Stomach smooth muscle (tissue), 2 donors: ENCODE results near the gene ERGIC3.

Source experiments
- H3K27ac ChIP-seq: one replicate; pipeline ENCODE4 v1.7.0; 2013; ENCODE audit warnings: mild to moderate bottlenecking, low read length, inconsistent platforms
- H3K27me3 ChIP-seq, 2 donors: one replicate each; pipeline ENCODE4 v1.7.0; 2013; ENCODE audit warnings: low read length in 2 of 2; ENCODE audit not compliant: insufficient read depth in 2 of 2, control insufficient read depth in 1 of 2
- H3K36me3 ChIP-seq, 2 donors: one replicate each; pipeline ENCODE4 v1.7.0; 2013; ENCODE audit warnings: low read length in 2 of 2; ENCODE audit not compliant: control insufficient read depth in 2 of 2, insufficient read depth in 2 of 2
- H3K4me1 ChIP-seq: one replicate; pipeline ENCODE4 v1.7.0; 2013; ENCODE audit warnings: low read length; ENCODE audit not compliant: control insufficient read depth, insufficient read depth
- H3K4me3 ChIP-seq, 2 donors: one replicate each; pipeline ENCODE4 v1.7.0; 2013; ENCODE audit warnings: low read length in 2 of 2
- H3K9ac ChIP-seq, 2 donors: one replicate each; pipeline ENCODE4 v1.7.0; 2013; ENCODE audit warnings: low read length in 2 of 2, mild to moderate bottlenecking in 1 of 2
- H3K9me3 ChIP-seq, 2 donors: one replicate each; pipeline ENCODE4 v1.7.0; 2013; ENCODE audit warnings: low read length in 2 of 2; ENCODE audit not compliant: control insufficient read depth in 2 of 2
- donor health status: healthy.
- donor health status: Pancreatic carcinoma.

ERGIC3 gene

GRCh38 chr20:35541783-35542662 is at the start of gene ERGIC3:
Gene ERGIC3, plus strand, starts transcription at chr20:35542078. Its CDS starts 20 bp downstream, at chr20:35542098.
- Histone ChIP-seq H3K9ac (peak within 1 kb of the TSS; percentile 53 to 80), H3K4me1 (peaks cover 14% of the 10 kb centered on the region), H3K4me3 (peak within 1 kb of the TSS; percentile 73 to 89)

GRCh38 chr20:35492352-35492751 is 49.5 kb upstream of the ERGIC3 start:
- peaks cover 6% of the 10 kb centered on the region for H3K4me1 ChIP-seq
- peaks cover 35 to 56% of the 10 kb centered on the region in 2 donors for H3K36me3 ChIP-seq
- H3K27ac ChIP-seq, result no peak overlapping the region
- no peaks in the 10 kb centered on the region for H3K27me3 ChIP-seq
- no peak overlapping the region for H3K4me3 ChIP-seq
- H3K9me3 ChIP-seq, result no peaks in the 10 kb centered on the region
- H3K9ac ChIP-seq, result no peak overlapping the region

More at GRCh38 chr20:35541783-35542662, at the start of gene ERGIC3:
- Histone ChIP-seq H3K9me3 (no peaks in the 10 kb centered on the region), H3K36me3 (peaks cover 2 to 4% of the 10 kb centered on the region in 2 donors), H3K27ac (peak within 1 kb of the TSS; percentile 46), H3K27me3 (no peaks in the 10 kb centered on the region)

- H3K4me3 ChIP-seq, result no peak overlapping the region
- H3K36me3 ChIP-seq, result peaks cover 39 to 65% of the 10 kb centered on the region in 2 donors
- H3K9ac ChIP-seq, result no peak overlapping the region
- H3K27ac ChIP-seq, result no peak overlapping the region
- no peaks in the 10 kb centered on the region for H3K27me3 ChIP-seq
- H3K4me1 ChIP-seq, result peaks cover 6% of the 10 kb centered on the region
- H3K9me3 ChIP-seq, result no peaks in the 10 kb centered on the region
Observed at GRCh38 chr20:35496481-35496880, 45.4 kb upstream of the ERGIC3 start.

GRCh38 chr20:35497320-35497719 is 44.6 kb upstream of the ERGIC3 start:
- peaks cover 6% of the 10 kb centered on the region for H3K4me1 ChIP-seq
- no peaks in the 10 kb centered on the region for H3K9me3 ChIP-seq
- no peak overlapping the region for H3K27ac ChIP-seq
- H3K36me3 ChIP-seq, result peaks cover 39 to 68% of the 10 kb centered on the region in 2 donors
- H3K9ac ChIP-seq, result no peak overlapping the region
- no peak overlapping the region for H3K4me3 ChIP-seq
- H3K27me3 ChIP-seq, result no peaks in the 10 kb centered on the region

- Histone ChIP-seq H3K9me3 (no peaks in the 10 kb centered on the region), H3K27me3 (no peaks in the 10 kb centered on the region), H3K9ac (no peak overlapping the region), H3K36me3 (peaks cover 39 to 70% of the 10 kb centered on the region in 2 donors), H3K4me3 (no peak overlapping the region), H3K27ac (no peak overlapping the region), H3K4me1 (peaks cover 6% of the 10 kb centered on the region)
Observed at GRCh38 chr20:35497780-35498189, 44.1 kb upstream of the ERGIC3 start.

GRCh38 chr20:35499271-35499670 is 42.6 kb upstream of the ERGIC3 start:
- peaks cover 13% of the 10 kb centered on the region for H3K4me1 ChIP-seq
- peaks cover 29 to 67% of the 10 kb centered on the region in 2 donors for H3K36me3 ChIP-seq
- H3K27ac ChIP-seq, result no peak overlapping the region
- no peak overlapping the region for H3K9ac ChIP-seq
- H3K27me3 ChIP-seq, result no peaks in the 10 kb centered on the region
- H3K9me3 ChIP-seq, result no peaks in the 10 kb centered on the region
- no peak overlapping the region for H3K4me3 ChIP-seq

GRCh38 chr20:35502352-35502751 is 39.5 kb upstream of the ERGIC3 start:
- no peaks in the 10 kb centered on the region for H3K9me3 ChIP-seq
- H3K27ac ChIP-seq, result no peak overlapping the region
- no peak overlapping the region for H3K9ac ChIP-seq
- no peaks in the 10 kb centered on the region for H3K27me3 ChIP-seq
- peaks cover 13% of the 10 kb centered on the region for H3K4me1 ChIP-seq
- peaks cover 26 to 63% of the 10 kb centered on the region in 2 donors for H3K36me3 ChIP-seq
- no peak overlapping the region for H3K4me3 ChIP-seq

GRCh38 chr20:35503281-35503680 is 38.6 kb upstream of the ERGIC3 start:
- peaks cover 13% of the 10 kb centered on the region for H3K4me1 ChIP-seq
- no peaks in the 10 kb centered on the region for H3K9me3 ChIP-seq
- H3K27ac ChIP-seq, result no peak overlapping the region
- H3K9ac ChIP-seq, result no peak overlapping the region
- no peak overlapping the region for H3K4me3 ChIP-seq
- no peaks in the 10 kb centered on the region for H3K27me3 ChIP-seq
- H3K36me3 ChIP-seq, result peaks cover 27 to 62% of the 10 kb centered on the region in 2 donors

- no peak overlapping the region for H3K9ac ChIP-seq
- H3K36me3 ChIP-seq, result peaks cover 30 to 59% of the 10 kb centered on the region in 2 donors
- no peaks in the 10 kb centered on the region for H3K27me3 ChIP-seq
Observed at GRCh38 chr20:35503841-35504561, 37.9 kb upstream of the ERGIC3 start.

GRCh38 chr20:35504751-35505150 is 37.1 kb upstream of the ERGIC3 start:
- H3K4me3 ChIP-seq, result no peak overlapping the region
- H3K27ac ChIP-seq, result no peak overlapping the region
- H3K9me3 ChIP-seq, result no peaks in the 10 kb centered on the region
- H3K36me3 ChIP-seq, result peaks cover 33 to 61% of the 10 kb centered on the region in 2 donors
- no peak overlapping the region for H3K9ac ChIP-seq
- H3K4me1 ChIP-seq, result peaks cover 13% of the 10 kb centered on the region
- H3K27me3 ChIP-seq, result no peaks in the 10 kb centered on the region

More at GRCh38 chr20:35503841-35504561, 37.9 kb upstream of the ERGIC3 start:
- Histone ChIP-seq H3K4me1 (peaks cover 13% of the 10 kb centered on the region), H3K9me3 (no peaks in the 10 kb centered on the region), H3K27ac (no peak overlapping the region), H3K4me3 (no peak overlapping the region)
